T47D (cell line): ENCODE measurements around the gene KIF26A.

ENCODE experiments used
- DNase-seq, 2 experiments: peaks; one replicate each; pipeline versions ENCODE4 v3.0.0 to v3.0.0-alpha.2; 2011 to 2012; ENCODE audit warnings: low read depth in 1 of 2, low spot score in 1 of 2
- JUND ChIP-seq: IDR thresholded peaks from 2 replicates; pipeline ENCODE4 v1.6.1; 2012; ENCODE audit warnings: low read depth
- in situ Hi-C: cut with HindIII; loops from 2 replicates; pipeline ENCODE4 v1.10.0; 2016; ENCODE audit warnings: low sequenced_read_pairs, low pct_unique_long_range_greater_than_20kb

Gene KIF26A

DNA sequence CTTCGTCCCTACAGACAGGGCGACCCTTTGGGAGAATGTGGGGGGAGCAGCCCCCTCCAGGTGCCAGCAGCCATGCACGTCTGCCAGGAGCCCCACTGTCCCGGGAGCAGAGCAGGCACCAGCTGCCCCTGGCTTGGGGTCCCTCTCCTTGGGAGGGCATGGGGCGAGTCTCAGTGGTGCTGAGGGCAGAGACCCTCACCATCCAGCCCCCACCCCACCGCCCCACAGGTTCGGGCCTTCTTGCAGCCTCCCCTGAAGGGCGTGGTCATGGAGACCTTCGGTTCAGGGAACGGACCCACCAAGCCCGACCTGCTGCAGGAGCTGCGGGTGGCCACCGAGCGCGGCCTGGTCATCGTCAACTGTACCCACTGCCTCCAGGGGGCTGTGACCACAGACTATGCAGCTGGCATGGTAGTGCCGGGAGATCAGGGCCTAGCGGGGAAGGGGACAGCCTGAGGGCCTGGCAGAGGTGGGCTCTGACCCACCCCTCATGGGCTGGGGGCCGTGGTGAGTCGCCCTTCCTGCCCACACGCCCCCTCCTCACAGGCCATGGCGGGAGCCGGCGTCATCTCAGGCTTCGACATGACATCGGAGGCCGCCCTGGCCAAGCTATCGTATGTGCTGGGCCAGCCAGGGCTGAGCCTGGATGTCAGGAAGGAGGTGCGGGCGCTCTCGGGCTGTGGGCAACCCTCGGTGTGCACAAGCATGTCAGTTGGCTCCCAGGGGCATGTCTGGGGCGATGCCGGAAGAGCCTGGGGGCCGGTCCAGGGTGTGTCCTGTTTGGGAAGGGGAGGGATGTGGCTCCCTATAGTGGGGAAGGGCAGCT lies 34.1 kb upstream of the KIF26A start:
- DNase-seq: no peak
- in situ Hi-C loops: no loop called here
- TF ChIP-seq JUND: no peak

DNA sequence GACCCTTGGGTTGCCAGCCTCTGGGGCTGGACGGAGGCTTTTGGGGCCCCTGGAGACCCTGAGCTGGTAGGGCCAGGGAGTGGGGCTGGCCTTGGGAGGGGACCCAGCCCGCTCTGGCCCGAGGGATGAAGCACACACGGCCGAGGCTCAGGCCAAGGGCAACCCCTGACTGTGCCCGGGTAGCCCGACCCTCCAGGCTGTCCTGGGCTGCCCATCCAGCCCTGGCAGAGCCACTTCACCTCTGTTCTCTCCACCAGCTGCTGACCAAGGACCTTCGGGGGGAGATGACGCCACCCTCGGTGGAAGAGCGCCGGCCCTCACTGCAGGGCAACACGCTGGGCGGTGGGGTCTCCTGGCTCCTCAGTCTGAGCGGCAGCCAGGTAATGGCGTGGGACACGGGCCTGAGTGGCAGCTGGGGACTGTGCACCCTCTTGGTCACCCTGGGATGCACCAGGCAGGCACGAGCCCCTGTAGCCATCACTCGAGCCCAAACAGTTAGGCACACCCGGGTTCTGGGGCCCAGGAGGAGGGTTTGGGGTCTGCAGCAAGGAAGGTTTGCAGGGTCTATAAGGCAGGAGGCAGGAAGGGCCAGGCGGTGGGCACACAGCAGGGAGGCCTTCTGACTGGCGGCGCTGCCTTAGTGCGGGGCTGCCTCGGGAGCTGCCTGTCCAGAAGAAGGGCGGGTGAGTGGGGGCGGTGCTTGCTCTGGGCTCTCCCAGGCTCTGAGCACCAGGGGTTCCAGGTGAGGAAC lies 33.1 kb upstream of the KIF26A start:
- in situ Hi-C loops: no loop called here
- TF ChIP-seq JUND: no peak
- peak in 1 of 2 experiments; percentile 30 for DNase-seq

DNA sequence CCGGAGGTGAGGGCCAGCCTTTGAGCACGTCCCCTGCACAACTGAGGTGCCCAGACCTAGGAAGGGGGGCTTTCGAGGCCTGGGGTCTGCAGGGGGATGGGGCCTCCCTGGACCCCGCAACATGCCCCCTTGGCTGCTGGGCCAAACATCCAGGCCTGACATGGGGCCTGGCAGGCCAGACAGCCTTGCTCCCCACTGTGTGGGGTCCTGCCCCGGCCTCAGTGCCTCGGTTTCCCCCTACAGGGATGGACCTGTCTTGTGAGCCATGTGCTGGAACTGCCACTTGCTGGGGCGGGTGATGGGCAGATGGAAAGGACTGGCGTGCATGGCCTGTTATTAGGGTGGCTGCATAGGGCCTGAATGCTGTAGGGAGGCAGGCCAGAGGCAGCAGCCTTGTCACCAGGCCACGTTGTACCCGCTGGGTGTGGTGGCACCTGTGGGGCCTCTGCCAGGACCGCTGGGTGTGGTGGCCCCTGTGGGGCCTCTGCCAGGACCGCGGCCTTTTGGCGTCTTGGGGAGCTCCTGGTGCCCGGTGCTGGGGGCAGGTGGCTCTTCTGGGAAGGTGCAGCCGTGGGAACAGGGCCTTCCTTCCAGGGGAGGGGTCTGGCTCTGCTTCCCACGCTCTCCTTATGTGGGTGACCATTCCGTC lies 32.4 kb upstream of the KIF26A start:
- in situ Hi-C loops: no loop called here
- no peak for TF ChIP-seq JUND
- DNase-seq: no peak

DNA sequence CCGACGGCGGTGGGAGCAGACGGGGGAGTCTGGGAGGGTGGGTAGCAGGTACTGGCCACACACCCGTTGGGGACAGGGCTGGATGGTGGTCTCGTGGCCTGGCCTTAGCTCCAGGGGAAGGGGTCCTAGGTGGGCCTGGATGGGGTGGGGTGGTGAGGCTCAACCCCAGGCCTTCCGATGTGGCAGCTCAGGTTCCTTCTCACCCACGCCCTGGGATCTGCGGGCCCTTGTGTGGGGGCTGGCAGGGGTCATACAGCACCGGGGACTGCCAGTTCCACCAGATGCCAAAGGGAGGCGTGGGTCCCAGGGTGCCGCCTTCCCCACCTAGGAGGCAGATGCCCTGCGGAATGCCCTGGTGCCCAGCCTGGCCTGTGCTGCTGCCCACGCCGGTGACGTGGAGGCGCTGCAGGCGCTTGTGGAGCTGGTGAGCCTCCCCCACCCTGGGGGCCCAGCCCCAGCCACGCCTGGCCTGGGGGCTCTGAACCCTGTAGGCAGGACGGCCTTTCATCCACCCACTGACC lies 31.9 kb upstream of the KIF26A start:
- in situ Hi-C loops: no loop called here
- no peak for DNase-seq
- no peak for TF ChIP-seq JUND

DNA sequence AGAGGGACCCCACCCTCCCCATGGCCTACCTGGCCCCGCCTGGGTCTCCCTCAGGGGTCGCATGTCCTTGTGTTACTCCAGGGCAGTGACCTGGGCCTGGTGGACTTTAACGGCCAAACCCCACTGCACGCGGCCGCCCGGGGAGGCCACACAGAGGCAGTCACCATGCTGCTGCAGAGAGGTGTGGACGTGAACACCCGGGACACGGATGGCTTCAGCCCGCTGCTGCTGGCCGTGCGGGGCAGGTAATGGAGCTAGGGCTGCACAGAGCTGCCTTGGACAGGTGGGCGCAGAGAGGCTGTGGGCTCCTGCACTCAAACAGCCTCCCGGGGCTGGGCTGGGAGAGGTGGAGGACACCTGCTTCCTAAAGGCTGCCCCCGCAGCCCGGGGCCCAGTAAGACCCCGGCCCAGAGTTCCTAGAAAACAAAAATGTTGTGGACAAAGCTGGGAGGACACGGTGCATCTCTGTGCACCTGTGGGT lies 31.2 kb upstream of the KIF26A start:
- in situ Hi-C loops: no loop called here
- TF ChIP-seq JUND: no peak
- no peak for DNase-seq

DNA sequence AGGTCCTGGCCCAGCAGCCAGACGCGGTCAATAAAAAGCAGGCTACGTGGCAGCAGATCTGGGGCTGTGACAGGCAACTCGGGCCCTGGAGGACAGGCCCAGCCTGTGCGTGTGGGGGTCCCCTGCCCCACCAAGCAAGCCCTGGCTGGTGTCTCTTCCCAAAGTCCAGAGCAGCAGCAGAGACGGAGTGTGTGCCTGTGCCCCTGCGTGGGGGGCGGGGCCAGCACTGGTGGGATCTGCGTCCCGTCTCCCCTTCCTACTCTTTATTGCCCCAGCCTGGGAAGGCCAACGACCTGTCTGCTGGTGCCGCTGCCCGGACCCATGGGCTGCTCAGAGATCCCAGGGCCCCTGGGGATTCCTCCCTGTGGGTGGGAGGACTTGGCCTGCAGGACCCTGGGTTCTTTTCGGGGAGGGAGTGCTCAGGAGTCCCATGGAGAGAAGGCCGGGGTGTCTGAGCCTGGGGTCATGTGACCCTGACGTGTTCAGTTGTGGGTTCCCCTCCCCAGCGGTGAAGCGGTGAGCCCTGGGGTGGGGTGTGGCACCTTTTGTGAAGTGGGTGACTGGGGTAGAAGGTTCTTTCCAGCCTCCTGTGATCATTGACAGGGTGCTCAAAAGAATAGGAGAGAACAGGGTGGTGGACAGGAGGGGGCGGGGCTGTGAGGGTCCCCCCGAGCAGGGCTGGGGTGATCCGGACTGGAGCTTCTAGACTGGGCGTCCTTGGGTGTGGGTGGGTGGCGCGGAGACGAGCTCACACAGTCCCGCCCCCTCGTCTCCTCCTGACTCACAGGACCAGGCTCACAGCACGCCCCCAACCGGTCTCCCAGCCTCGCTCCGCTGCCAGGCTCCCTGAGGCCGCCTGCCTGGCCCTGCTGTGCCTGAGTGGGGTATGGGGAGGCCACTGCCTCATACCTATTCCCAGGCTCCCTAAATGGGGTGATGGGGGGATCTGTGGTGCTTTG lies 30.5 kb upstream of the KIF26A start:
- no peak for TF ChIP-seq JUND
- in situ Hi-C loops: no loop called here
- peak in 1 of 2 experiments; percentile 69 for DNase-seq

DNA sequence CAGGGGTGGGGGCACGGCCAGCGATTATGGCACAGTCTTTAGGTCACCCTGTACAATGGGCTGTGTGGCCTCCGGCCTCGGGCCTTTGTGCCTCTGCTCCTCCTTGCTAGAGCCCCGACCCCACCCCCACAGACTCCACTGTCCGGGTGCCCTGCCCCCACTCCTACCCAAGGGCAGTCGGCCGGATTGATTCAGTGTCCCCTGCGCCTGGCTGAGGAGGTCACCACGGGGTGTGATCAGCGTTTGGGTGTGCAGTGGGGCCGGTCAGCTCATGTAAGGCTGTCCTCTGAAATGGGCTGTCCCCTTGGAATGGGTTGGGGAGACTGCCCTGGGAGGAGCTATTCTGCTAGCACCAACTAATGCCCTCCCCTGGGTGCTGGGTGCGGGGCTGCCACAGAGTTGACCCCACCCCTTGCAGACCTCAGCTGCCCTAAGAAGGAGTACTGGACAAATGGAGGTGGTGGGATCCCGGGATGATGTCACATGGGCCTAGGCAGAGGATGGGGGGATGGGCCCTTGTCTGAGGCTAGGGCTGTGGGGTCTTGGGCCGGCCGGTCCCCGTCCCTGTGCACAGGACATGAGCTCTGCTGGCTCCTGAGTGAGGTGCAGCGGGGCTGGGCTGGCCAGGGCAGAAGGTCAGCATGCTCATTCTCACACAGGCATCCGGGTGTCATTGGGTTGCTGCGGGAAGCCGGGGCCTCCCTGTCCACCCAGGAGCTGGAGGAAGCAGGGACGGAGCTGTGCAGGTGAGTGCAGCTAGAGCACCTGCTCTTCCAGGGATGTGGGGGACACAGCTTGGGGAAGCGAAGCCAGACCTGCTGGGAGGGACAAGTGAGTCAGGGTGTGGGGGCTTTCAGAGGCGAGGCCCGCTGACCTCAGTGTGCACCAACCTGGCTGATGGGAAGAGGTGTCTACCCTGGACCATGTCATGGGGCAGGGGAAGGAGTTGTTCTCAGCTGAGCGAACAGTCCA lies 29.5 kb upstream of the KIF26A start:
- no peak for TF ChIP-seq JUND
- in situ Hi-C loops: no loop called here
- peak in 1 of 2 experiments; percentile 22 for DNase-seq

DNA sequence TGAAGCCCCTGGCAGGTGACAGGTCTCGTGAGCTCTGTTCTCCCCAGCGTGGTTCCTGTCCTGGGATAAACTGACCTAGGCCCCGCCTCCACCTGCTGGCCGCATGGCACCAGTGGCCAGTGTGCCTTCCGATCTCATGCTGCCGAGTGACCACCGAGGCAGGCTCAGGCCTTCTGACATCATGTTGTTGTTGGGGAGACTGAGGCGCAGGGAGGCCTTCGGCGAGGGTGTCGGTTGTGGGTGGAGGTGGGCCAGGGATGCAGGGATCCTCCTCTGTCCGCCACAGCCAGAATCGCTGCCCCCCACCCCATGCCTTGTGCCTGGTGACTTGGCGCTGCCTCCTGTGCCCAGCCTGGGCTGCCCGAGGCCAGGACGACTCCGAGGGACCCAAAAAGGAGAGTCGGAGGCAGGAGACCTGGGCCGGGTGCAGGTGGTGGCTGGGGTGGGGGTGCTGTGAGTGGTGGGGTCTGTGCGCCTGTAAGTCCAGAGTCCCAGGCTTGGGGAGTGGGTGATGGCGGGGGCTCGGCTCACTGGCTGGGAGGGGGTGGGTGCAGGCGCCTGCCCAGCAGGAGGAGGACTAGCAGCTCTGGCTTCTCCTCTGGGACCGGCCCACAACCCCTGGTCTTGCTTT lies 28.5 kb upstream of the KIF26A start:
- no peak for TF ChIP-seq JUND

DNA sequence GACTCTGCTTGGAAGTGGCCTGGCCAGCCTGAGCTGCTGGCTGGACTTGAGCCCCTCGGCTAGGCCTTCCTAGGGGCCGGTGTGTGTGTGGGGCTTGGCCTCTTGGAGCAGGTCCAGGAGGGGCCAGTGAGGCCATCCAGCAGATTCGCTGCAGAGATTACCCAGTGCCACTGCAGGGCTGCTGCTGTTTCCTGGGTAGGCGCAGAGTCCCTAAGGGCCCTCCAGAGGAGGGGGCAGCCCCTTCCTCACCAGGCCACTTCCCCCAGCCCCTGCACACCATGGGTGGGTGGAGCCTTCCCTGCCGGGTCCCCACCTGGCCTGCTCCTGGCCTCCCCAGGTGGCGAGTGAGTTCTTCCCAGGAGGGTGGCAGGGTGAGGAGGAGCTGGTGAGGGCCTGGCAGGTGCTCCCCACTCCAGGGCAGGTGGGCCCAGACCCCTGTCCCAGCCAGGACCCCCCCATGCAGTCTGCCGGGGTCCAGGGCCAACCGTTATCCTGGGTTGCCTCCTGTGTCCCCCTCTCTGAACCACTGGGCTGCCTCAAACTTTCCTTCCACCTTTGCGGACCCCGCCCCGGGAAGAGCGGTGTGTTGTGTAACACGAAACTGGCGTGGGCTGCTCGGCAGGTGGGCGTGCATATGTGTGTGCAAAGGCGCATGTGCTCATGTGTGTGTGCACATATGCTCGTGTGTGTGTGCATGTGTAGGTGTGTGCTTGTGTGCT lies 27.7 kb upstream of the KIF26A start:
- no peak for TF ChIP-seq JUND
- in situ Hi-C loops: no loop called here
- DNase-seq: no peak

More for the DNA sequence above, 28.5 kb upstream of the KIF26A start:
- in situ Hi-C loops: no loop called here
- no peak for DNase-seq
